Fibroblast of mammary gland (primary cell): ENCODE data around the gene CNGA2.

Experiments used
- DNase-seq: peaks from one replicate; pipeline ENCODE4 v3.0.0-alpha.2; 2010; ENCODE audit warnings: low read depth
- H3K4me3 ChIP-seq: 2 replicates; pipeline ENCODE4 v1.5.1; 2011; ENCODE audit warnings: low read depth, mild to moderate bottlenecking, low read length, moderate library complexity; ENCODE audit not compliant: control insufficient read depth
- CTCF ChIP-seq: conservative IDR thresholded peaks from 2 replicates; pipeline ENCODE4 v1.5.1; 2011; ENCODE audit warnings: low read depth, low read length, inconsistent platforms; ENCODE audit not compliant: control insufficient read depth, insufficient read depth

CNGA2 gene

GRCh38 chrX:151754047-151754429, 19.5 kb downstream of the CNGA2 start:
- peak; percentile 79 for DNase-seq
- H3K4me3 ChIP-seq: no peak overlapping the region
- TF ChIP-seq CTCF: no peak

GRCh38 chrX:151754641-151755215, 20.2 kb downstream of the CNGA2 start:
- no peak for DNase-seq
- no peak for TF ChIP-seq CTCF
- H3K4me3 ChIP-seq: no peak overlapping the region

GRCh38 chrX:151759041-151759708, 24.6 kb downstream of the CNGA2 start:
- DNase-seq: no peak
- no peak for TF ChIP-seq CTCF
- no peak overlapping the region for H3K4me3 ChIP-seq

GRCh38 chrX:151762802-151763201, 28.3 kb downstream of the CNGA2 start:
- no peak overlapping the region for H3K4me3 ChIP-seq
- TF ChIP-seq CTCF: no peak
- no peak for DNase-seq

GRCh38 chrX:151763711-151764110, 29.2 kb downstream of the CNGA2 start:
- DNase-seq: no peak
- TF ChIP-seq CTCF: no peak
- no peak overlapping the region for H3K4me3 ChIP-seq

GRCh38 chrX:151765026-151765425, 30.5 kb downstream of the CNGA2 start:
- no peak overlapping the region for H3K4me3 ChIP-seq
- DNase-seq: no peak
- TF ChIP-seq CTCF: no peak

GRCh38 chrX:151771726-151772125, 37.2 kb downstream of the CNGA2 start:
- no peak for TF ChIP-seq CTCF
- H3K4me3 ChIP-seq: no peak overlapping the region
- no peak for DNase-seq
